Fibroblast of lung (primary cell): ENCODE results near the gene JAK1.

ENCODE experiments used
- CTCF ChIP-seq, 2 donors: IDR thresholded peaks in 1 of 2; conservative IDR thresholded peaks in 1 of 2; 1 replicate in 1 of 2; 2 replicates in 1 of 2; pipeline ENCODE4 v1.5.1; 2011 to 2012; ENCODE audit warnings: low read length in 2 of 2, control low read depth in 1 of 2, inconsistent platforms in 1 of 2, low read depth in 1 of 2, mild to moderate bottlenecking in 1 of 2
- EZH2 ChIP-seq: IDR thresholded peaks from 2 replicates; pipeline ENCODE4 v1.5.1; 2012; ENCODE audit warnings: low read length, control low read depth, mild to moderate bottlenecking; ENCODE audit errors: missing control alignments

- no peak for TF ChIP-seq EZH2
- no peak for TF ChIP-seq CTCF (conservative IDR thresholded peaks at IDR 0.05 in 1 of 2, IDR thresholded peaks at IDR 0.05 in 1 of 2; ENCODE audit: low read depth in 1 of 2, low read length in 2 of 2)
Measured at GRCh38 chr1:64877151-64877550, 89.2 kb downstream of the JAK1 start.
